ENCODE data around the gene ISM1. TPM values are rescaled to one million over a fixed set of nuclear protein-coding genes. Genes with fewer than 3 reads are reported as not detected.

ISM1 gene
- total RNA-seq, 1 donor from 2014 or later, result 0.36 TPM

DNA sequence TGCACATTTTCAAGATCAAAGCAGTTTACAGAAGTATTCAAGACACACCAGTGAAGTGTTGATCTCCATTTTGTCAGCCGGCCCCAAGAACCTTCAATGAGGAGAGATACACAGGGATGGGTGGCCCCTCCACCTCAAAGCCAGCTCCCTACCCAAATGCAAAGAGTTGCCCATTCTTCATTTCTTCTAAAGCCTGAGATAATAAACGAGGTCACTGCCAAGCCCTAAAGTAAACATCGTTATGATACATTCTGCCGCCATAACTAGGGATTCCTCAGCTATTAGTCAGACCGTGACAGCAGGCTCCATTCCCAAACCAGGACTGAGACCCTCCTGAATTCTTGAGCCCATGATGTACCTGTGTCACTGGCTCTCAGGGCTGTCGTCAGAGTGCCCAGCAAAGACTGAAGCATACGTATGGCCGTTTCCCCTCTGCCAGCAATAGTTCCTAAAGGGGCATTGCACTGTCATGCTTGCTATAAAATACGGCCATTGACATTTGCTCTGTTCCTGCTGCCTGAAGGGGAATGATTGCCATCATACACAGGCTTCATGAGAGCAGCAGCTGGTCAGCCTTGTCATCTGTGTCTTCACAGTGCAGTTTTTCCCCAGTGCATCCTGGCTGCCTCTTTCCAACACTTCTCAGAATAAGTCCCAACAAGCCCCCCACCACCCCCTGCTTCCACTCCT is 41.7 kb downstream of the ISM1 start:
- H3K4me3 Mint-ChIP-seq (ENCODE audit: low read depth), result no peak overlapping the region
- DNase-seq (ENCODE audit: low spot score, unreplicated experiment), result no peak
- no peaks in the 10 kb centered on the region for H3K27me3 Mint-ChIP-seq
- H3K9me3 Mint-ChIP-seq (ENCODE audit: low read depth), result no peaks in the 10 kb centered on the region
- no peaks in the 10 kb centered on the region for H3K36me3 Mint-ChIP-seq (ENCODE audit: insufficient read depth)
- TF ChIP-seq, protein P1, sequence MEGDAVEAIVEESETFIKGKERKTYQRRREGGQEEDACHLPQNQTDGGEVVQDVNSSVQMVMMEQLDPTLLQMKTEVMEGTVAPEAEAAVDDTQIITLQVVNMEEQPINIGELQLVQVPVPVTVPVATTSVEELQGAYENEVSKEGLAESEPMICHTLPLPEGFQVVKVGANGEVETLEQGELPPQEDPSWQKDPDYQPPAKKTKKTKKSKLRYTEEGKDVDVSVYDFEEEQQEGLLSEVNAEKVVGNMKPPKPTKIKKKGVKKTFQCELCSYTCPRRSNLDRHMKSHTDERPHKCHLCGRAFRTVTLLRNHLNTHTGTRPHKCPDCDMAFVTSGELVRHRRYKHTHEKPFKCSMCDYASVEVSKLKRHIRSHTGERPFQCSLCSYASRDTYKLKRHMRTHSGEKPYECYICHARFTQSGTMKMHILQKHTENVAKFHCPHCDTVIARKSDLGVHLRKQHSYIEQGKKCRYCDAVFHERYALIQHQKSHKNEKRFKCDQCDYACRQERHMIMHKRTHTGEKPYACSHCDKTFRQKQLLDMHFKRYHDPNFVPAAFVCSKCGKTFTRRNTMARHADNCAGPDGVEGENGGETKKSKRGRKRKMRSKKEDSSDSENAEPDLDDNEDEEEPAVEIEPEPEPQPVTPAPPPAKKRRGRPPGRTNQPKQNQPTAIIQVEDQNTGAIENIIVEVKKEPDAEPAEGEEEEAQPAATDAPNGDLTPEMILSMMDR (IDR thresholded peaks at IDR 0.05; ENCODE audit: unreplicated experiment), result no peak
- H3K4me1 Mint-ChIP-seq (ENCODE audit: low read depth), result peaks cover 15% of the 10 kb centered on the region
- no peak overlapping the region for H3K27ac Mint-ChIP-seq

DNA sequence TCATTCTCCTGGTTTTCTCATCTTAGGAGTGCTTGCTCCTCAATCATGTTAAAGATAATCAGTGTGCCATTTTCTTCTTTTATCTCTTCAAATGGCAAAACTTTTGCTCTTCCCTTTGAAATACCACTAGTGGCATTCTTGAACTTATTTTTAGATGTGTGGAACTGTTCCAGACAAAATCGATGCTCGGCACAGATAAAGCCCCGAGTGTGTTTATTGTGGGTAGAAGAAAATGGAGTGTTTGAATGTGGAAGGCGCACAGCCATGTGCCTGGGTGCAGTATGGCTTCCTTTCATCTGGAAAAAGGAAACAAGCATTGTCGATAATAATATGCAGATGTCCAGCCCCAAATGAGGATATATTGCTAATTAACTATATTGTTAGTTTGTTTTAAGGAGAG is 42.4 kb downstream of the ISM1 start:
- H3K36me3 Mint-ChIP-seq (ENCODE audit: insufficient read depth), result no peaks in the 10 kb centered on the region
- H3K27me3 Mint-ChIP-seq, result no peaks in the 10 kb centered on the region
- no peak for DNase-seq (ENCODE audit: low spot score, unreplicated experiment)
- peaks cover 15% of the 10 kb centered on the region for H3K4me1 Mint-ChIP-seq (ENCODE audit: low read depth)
- H3K27ac Mint-ChIP-seq, result no peak overlapping the region
- H3K4me3 Mint-ChIP-seq (ENCODE audit: low read depth), result no peak overlapping the region
- TF ChIP-seq, protein P1 (IDR thresholded peaks at IDR 0.05; ENCODE audit: unreplicated experiment), result no peak
- no peaks in the 10 kb centered on the region for H3K9me3 Mint-ChIP-seq (ENCODE audit: low read depth)

DNA sequence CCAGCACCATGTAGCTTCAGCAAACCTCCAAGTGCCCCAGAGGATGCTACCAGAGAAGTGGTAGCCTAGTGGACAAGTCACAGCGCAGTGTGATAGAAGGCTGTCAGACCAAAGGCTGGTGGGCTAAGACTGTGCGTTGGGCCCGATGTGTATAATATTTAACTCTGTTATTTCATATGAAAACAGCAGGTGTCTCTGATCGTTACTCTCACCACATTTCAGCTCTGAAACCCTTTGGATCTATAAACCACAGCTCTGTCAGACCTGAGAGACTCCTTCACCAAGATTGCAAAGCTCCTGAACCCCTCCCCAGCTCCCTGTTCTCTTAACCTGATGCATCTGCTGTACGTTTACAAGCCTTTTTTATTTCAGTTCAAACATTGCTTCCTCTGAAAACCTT is 43.8 kb downstream of the ISM1 start:
- no peak overlapping the region for H3K4me3 Mint-ChIP-seq (ENCODE audit: low read depth)
- H3K27me3 Mint-ChIP-seq, result peaks cover 5% of the 10 kb centered on the region
- peaks cover 10% of the 10 kb centered on the region for H3K4me1 Mint-ChIP-seq (ENCODE audit: low read depth)
- no peaks in the 10 kb centered on the region for H3K36me3 Mint-ChIP-seq (ENCODE audit: insufficient read depth)
- no peak overlapping the region for H3K27ac Mint-ChIP-seq
- TF ChIP-seq, protein P1 (IDR thresholded peaks at IDR 0.05; ENCODE audit: unreplicated experiment), result no peak
- H3K9me3 Mint-ChIP-seq (ENCODE audit: low read depth), result no peaks in the 10 kb centered on the region
- no peak for DNase-seq (ENCODE audit: low spot score, unreplicated experiment)

DNA sequence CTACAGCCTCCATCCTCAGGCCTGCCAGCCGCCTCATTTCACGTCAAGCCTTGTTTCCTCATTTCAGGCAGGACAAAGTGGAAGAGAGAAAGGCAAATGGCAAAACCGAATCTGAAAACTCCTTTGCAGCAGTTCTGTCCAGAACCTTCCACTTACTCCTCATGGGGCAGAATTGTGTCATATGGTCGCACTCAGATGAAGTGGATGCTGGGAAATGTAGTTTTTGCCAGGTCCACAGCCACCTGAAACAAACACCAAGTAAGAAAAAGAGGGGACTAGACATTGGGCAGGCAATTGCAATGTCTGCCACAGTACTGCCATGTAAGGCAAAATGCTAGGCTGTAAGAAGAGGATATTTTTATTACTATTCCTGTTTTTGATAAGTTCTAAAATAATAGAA is 44.9 kb downstream of the ISM1 start:
- TF ChIP-seq, protein P1 (IDR thresholded peaks at IDR 0.05; ENCODE audit: unreplicated experiment), result no peak
- H3K9me3 Mint-ChIP-seq (ENCODE audit: low read depth), result no peaks in the 10 kb centered on the region
- H3K27me3 Mint-ChIP-seq, result peaks cover 5% of the 10 kb centered on the region
- DNase-seq (ENCODE audit: low spot score, unreplicated experiment), result no peak
- peaks cover 8% of the 10 kb centered on the region for H3K4me1 Mint-ChIP-seq (ENCODE audit: low read depth)
- H3K4me3 Mint-ChIP-seq (ENCODE audit: low read depth), result no peak overlapping the region
- no peaks in the 10 kb centered on the region for H3K36me3 Mint-ChIP-seq (ENCODE audit: insufficient read depth)
- no peak overlapping the region for H3K27ac Mint-ChIP-seq

DNA sequence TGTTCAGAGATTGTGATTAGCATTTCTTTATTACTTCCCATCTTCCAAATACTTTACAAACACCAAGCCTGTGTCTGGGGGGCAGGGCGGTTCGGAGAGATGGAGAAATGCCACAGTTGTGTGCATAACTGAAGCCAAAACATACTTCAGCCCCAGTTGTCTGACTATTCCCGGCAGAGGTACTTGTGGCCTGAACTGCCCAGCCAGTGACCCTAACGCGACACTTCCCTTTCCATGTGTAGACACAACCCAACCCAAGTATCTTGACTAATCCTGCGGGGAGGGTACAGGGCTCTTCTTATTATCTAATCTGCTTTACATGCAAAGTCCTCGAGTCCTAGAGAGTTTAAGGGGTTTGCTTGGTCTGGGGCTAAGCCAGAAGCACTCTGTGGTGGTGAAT is 46.2 kb downstream of the ISM1 start:
- no peaks in the 10 kb centered on the region for H3K9me3 Mint-ChIP-seq (ENCODE audit: low read depth)
- no peak overlapping the region for H3K4me3 Mint-ChIP-seq (ENCODE audit: low read depth)
- H3K4me1 Mint-ChIP-seq (ENCODE audit: low read depth), result peaks cover 5% of the 10 kb centered on the region
- H3K36me3 Mint-ChIP-seq (ENCODE audit: insufficient read depth), result no peaks in the 10 kb centered on the region
- H3K27ac Mint-ChIP-seq, result no peak overlapping the region
- no peak for DNase-seq (ENCODE audit: low spot score, unreplicated experiment)
- TF ChIP-seq, protein P1 (IDR thresholded peaks at IDR 0.05; ENCODE audit: unreplicated experiment), result no peak
- H3K27me3 Mint-ChIP-seq, result peaks cover 5% of the 10 kb centered on the region

Data from progenitor cell of endocrine pancreas (in vitro differentiated cells).